Type B pancreatic cell (in vitro differentiated cells): Measurements from ENCODE around the gene CAMTA1. TPM values are rescaled to one million over a fixed set of nuclear protein-coding genes. Genes with fewer than 3 reads are reported as not detected.
"Not testable (repeated sequence)": the region's sequence is repeated elsewhere in the genome, so short reads cannot be mapped to it uniquely, and the experiment has no call there.

Source experiments
- DNase-seq: peaks from one replicate; pipeline ENCODE4 v3.0.0; 2021; ENCODE audit warnings: mixed read lengths; ENCODE audit not compliant: unreplicated experiment; ENCODE audit errors: extremely low spot score
- H3K27ac Mint-ChIP-seq: 2 replicates; pipeline ENCODE4 v1.8.0; 2021; ENCODE audit warnings: mild to moderate bottlenecking, mixed read lengths
- H3K27me3 Mint-ChIP-seq: 2 replicates; pipeline ENCODE4 v1.8.0; 2021; ENCODE audit warnings: mixed read lengths
- H3K36me3 Mint-ChIP-seq: 2 replicates; pipeline ENCODE4 v1.8.0; 2021; ENCODE audit warnings: mixed read lengths
- H3K4me1 Mint-ChIP-seq: one replicate; pipeline ENCODE4 v1.8.0; 2021; ENCODE audit warnings: mixed read lengths; ENCODE audit not compliant: unreplicated experiment
- H3K4me3 Mint-ChIP-seq: 2 replicates; pipeline ENCODE4 v1.8.0; 2021; ENCODE audit warnings: mild to moderate bottlenecking, mixed read lengths
- H3K9me3 Mint-ChIP-seq: 2 replicates; pipeline ENCODE4 v1.8.0; 2021; ENCODE audit warnings: mixed read lengths
- CTCF ChIP-seq: fragments of 200-600 bp; sonication (generic); conservative IDR thresholded peaks from 2 replicates; pipeline ENCODE4 v1.5.0; 2021; ENCODE audit warnings: antibody characterized with exemption, mild to moderate bottlenecking
- total RNA-seq: library from RNA; stranded (reverse); gene quantifications from 2 replicates; pipeline ENCODE4 v1.2.1, GENCODE V29; 2021; ENCODE audit warnings: low replicate concordance

The CAMTA1 gene
- total RNA-seq, 1 donor from 2014 or later, result 82.5 TPM

GRCh38 chr1:7705908-7706216, 920.6 kb downstream of the CAMTA1 start:
- Mint-ChIP-seq H3K9me3 (no peaks in the 10 kb centered on the region), H3K27ac (peak overlapping the region; percentile 92), H3K36me3 (no peaks in the 10 kb centered on the region), H3K4me3 (peak overlapping the region; percentile 88), H3K4me1 (peaks cover 16% of the 10 kb centered on the region), H3K27me3 (peaks cover 58% of the 10 kb centered on the region)
- no peak for DNase-seq
- no peak for TF ChIP-seq CTCF

- no peak overlapping the region for H3K4me3 Mint-ChIP-seq
- peaks cover 11% of the 10 kb centered on the region for H3K4me1 Mint-ChIP-seq
- no peak for TF ChIP-seq CTCF
- no peak for DNase-seq
- H3K9me3 Mint-ChIP-seq, result no peaks in the 10 kb centered on the region
- peaks cover 41% of the 10 kb centered on the region for H3K27me3 Mint-ChIP-seq
- no peaks in the 10 kb centered on the region for H3K36me3 Mint-ChIP-seq
- H3K27ac Mint-ChIP-seq, result no peak overlapping the region
Measured at GRCh38 chr1:7707527-7707926, 922.3 kb downstream of the CAMTA1 start.

GRCh38 chr1:7708065-7708464, 922.8 kb downstream of the CAMTA1 start:
- H3K9me3 Mint-ChIP-seq, DNase-seq, H3K4me3 Mint-ChIP-seq, H3K27ac Mint-ChIP-seq, H3K4me1 Mint-ChIP-seq, H3K36me3 Mint-ChIP-seq: not testable (repeated sequence)
- H3K27me3 Mint-ChIP-seq, result peaks cover 36% of the 10 kb centered on the region

GRCh38 chr1:7710859-7711258, 925.6 kb downstream of the CAMTA1 start:
- H3K9me3 Mint-ChIP-seq, result no peaks in the 10 kb centered on the region
- no peaks in the 10 kb centered on the region for H3K36me3 Mint-ChIP-seq
- H3K4me1 Mint-ChIP-seq, result peaks cover 9% of the 10 kb centered on the region
- DNase-seq, result no peak
- peaks cover 24% of the 10 kb centered on the region for H3K27me3 Mint-ChIP-seq
- TF ChIP-seq CTCF, result no peak
- H3K27ac Mint-ChIP-seq, result no peak overlapping the region
- H3K4me3 Mint-ChIP-seq, result no peak overlapping the region

- H3K4me3 Mint-ChIP-seq, result no peak overlapping the region
- H3K27me3 Mint-ChIP-seq, result peaks cover 8% of the 10 kb centered on the region
Measured at GRCh38 chr1:7712731-7713323, 927.6 kb downstream of the CAMTA1 start.

GRCh38 chr1:7716506-7716905, 931.3 kb downstream of the CAMTA1 start:
- Mint-ChIP-seq H3K4me1 (peaks cover 4% of the 10 kb centered on the region), H3K27ac (no peak overlapping the region), H3K4me3 (no peak overlapping the region), H3K9me3 (no peaks in the 10 kb centered on the region), H3K36me3 (no peaks in the 10 kb centered on the region), H3K27me3 (peaks cover 12% of the 10 kb centered on the region)
- no peak for TF ChIP-seq CTCF
- DNase-seq, result no peak

More at GRCh38 chr1:7712731-7713323, 927.6 kb downstream of the CAMTA1 start:
- Mint-ChIP-seq H3K36me3 (no peaks in the 10 kb centered on the region), H3K27ac (no peak overlapping the region), H3K4me1 (peaks cover 4% of the 10 kb centered on the region), H3K9me3 (no peaks in the 10 kb centered on the region)
- TF ChIP-seq CTCF, result no peak
- no peak for DNase-seq
